Endodermal cell (in vitro differentiated cells): ENCODE measurements around the gene SYF2. TPM values are rescaled to one million over a fixed set of nuclear protein-coding genes. Genes with fewer than 3 reads are reported as not detected.

Source experiments
- DNase-seq: peaks from one replicate; pipeline ENCODE4 v3.0.0-alpha.2; 2017
- H3K27ac ChIP-seq: 2 replicates; pipeline ENCODE4 v1.5.1; 2013; ENCODE audit warnings: mild to moderate bottlenecking, low read depth, low read length, moderate library complexity
- H3K27me3 ChIP-seq: 2 replicates; pipeline ENCODE4 v1.6.1; 2013; ENCODE audit warnings: mild to moderate bottlenecking, low read length, moderate library complexity; ENCODE audit not compliant: insufficient read depth, control insufficient read depth, poor library complexity, severe bottlenecking
- H3K36me3 ChIP-seq: 2 replicates; pipeline ENCODE4 v1.7.0; 2013; ENCODE audit warnings: mild to moderate bottlenecking, low read length, moderate library complexity; ENCODE audit not compliant: control insufficient read depth, insufficient read depth
- H3K4me1 ChIP-seq: one replicate; pipeline ENCODE4 v1.7.0; 2013; ENCODE audit warnings: low read length; ENCODE audit not compliant: control insufficient read depth, insufficient read depth
- H3K4me3 ChIP-seq: 2 replicates; pipeline ENCODE4 v1.5.1; 2013; ENCODE audit warnings: mild to moderate bottlenecking, low read length, moderate library complexity
- H3K9ac ChIP-seq: 2 replicates; pipeline ENCODE4 v1.6.1; 2013; ENCODE audit warnings: mild to moderate bottlenecking, low read length, moderate library complexity; ENCODE audit not compliant: poor library complexity, severe bottlenecking; ENCODE audit errors: extremely low read depth
- H3K9me3 ChIP-seq: 2 replicates; pipeline ENCODE4 v1.6.1; 2013; ENCODE audit warnings: mild to moderate bottlenecking, low read length, moderate library complexity; ENCODE audit not compliant: control insufficient read depth
- H3K27ac Mint-ChIP-seq: 2 replicates; pipeline ENCODE4 v1.8.0; 2020; ENCODE audit warnings: mixed read lengths
- H3K27me3 Mint-ChIP-seq: 2 replicates; pipeline ENCODE4 v1.8.0; 2021; ENCODE audit warnings: mild to moderate bottlenecking, mixed read lengths; ENCODE audit not compliant: insufficient read depth
- H3K36me3 Mint-ChIP-seq: 2 replicates; pipeline ENCODE4 v1.8.0; 2020; ENCODE audit warnings: low read depth, mixed read lengths
- H3K4me1 Mint-ChIP-seq: 2 replicates; pipeline ENCODE4 v1.8.0; 2020; ENCODE audit warnings: mixed read lengths
- H3K4me3 Mint-ChIP-seq: 2 replicates; pipeline ENCODE4 v1.8.0; 2020; ENCODE audit warnings: mild to moderate bottlenecking, moderate library complexity, mixed read lengths
- H3K9me3 Mint-ChIP-seq: 2 replicates; pipeline ENCODE4 v1.8.0; 2020; ENCODE audit warnings: mild to moderate bottlenecking, mixed read lengths
- WGBS, 2 experiments: methylation state at CpG; one replicate each; pipeline versions ENCODE4 v1.1.5 to v1.1.7; 2013; ENCODE audit warnings: missing lambda C conversion rate in 2 of 2, mixed read lengths in 1 of 2; ENCODE audit not compliant: insufficient coverage in 1 of 2, insufficient read length in 1 of 2; 5-methylcytosine and 5-hydroxymethylcytosine counted together
- total RNA-seq, 2 donors: library from RNA; stranded (reverse); fragmentation: NEBNext Ultra II Directional in 1 of 2; extraction: Animal tissue kit (Norgen Biotek cat#: 25700) in 1 of 2; gene quantifications; 2 replicates in 1 of 2; 3 replicates in 1 of 2; pipeline ENCODE4 v1.2.1, GENCODE V29; 2021
- TF ChIP-seq, protein P1 (sequence below): fragments of 200-600 bp; sonication (generic); conservative IDR thresholded peaks from 2 replicates; pipeline ENCODE4 v1.5.0; 2021; ENCODE audit warnings: antibody characterized with exemption, mild to moderate bottlenecking

SYF2 gene
- total RNA-seq, 2 donors from 2014 or later = 36.4 to 38.0 TPM

DNA sequence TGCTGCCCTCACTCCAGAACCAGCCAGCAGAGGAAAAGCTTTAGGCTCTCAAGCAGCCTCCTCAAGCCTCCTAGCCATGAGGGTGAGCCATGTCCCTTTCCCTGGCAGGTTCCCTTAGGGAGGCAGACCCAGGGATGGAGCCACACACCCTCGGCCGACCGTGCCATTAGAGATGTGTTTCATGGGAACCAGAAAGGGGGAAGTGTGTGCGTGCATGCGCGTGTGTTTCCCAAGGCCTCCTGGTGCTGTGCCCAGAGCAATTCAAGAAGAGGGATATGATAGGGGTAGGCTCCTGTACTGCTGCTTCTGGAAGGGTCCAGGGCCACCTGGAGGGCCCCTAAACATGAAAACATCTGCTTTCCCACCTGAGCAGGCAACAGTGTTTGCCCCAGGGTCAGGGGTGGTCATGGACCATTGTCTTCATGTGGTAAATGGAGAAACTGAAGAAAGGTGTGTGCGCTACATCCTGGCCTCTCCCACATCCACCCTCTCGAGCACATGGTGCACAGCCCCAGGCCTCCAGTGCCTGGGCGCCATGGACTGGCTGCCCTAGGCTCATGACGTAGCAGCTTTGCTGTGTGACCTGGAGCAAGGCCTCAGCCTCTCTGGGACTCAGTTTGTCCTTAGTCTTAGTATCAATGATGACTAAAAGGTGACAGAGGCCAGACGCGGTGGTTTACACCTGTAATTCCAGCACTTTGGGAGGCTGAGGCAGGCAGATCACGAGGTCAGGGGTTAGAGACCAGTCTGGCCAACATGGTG is 48.1 kb downstream of the SYF2 start:
- Histone ChIP-seq H3K4me3 (no peak overlapping the region), H3K36me3 (no peaks in the 10 kb centered on the region), H3K4me1 (no peaks in the 10 kb centered on the region), H3K27ac (no peak overlapping the region), H3K9me3 (no peaks in the 10 kb centered on the region), H3K27me3 (no peaks in the 10 kb centered on the region), H3K9ac (no peak overlapping the region)
- H3K9me3 Mint-ChIP-seq = no peaks in the 10 kb centered on the region
- WGBS, 2 experiments = 94 to 100% methylated on average over 8 to 13 of the region's 13 CpGs
- H3K4me1 Mint-ChIP-seq = no peaks in the 10 kb centered on the region
- peaks cover 2% of the 10 kb centered on the region for H3K27me3 Mint-ChIP-seq
- DNase-seq = no peak
- H3K27ac Mint-ChIP-seq = no peak overlapping the region
- H3K4me3 Mint-ChIP-seq = no peak overlapping the region
- no peaks in the 10 kb centered on the region for H3K36me3 Mint-ChIP-seq
- TF ChIP-seq, protein P1, sequence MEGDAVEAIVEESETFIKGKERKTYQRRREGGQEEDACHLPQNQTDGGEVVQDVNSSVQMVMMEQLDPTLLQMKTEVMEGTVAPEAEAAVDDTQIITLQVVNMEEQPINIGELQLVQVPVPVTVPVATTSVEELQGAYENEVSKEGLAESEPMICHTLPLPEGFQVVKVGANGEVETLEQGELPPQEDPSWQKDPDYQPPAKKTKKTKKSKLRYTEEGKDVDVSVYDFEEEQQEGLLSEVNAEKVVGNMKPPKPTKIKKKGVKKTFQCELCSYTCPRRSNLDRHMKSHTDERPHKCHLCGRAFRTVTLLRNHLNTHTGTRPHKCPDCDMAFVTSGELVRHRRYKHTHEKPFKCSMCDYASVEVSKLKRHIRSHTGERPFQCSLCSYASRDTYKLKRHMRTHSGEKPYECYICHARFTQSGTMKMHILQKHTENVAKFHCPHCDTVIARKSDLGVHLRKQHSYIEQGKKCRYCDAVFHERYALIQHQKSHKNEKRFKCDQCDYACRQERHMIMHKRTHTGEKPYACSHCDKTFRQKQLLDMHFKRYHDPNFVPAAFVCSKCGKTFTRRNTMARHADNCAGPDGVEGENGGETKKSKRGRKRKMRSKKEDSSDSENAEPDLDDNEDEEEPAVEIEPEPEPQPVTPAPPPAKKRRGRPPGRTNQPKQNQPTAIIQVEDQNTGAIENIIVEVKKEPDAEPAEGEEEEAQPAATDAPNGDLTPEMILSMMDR = no peak

DNA sequence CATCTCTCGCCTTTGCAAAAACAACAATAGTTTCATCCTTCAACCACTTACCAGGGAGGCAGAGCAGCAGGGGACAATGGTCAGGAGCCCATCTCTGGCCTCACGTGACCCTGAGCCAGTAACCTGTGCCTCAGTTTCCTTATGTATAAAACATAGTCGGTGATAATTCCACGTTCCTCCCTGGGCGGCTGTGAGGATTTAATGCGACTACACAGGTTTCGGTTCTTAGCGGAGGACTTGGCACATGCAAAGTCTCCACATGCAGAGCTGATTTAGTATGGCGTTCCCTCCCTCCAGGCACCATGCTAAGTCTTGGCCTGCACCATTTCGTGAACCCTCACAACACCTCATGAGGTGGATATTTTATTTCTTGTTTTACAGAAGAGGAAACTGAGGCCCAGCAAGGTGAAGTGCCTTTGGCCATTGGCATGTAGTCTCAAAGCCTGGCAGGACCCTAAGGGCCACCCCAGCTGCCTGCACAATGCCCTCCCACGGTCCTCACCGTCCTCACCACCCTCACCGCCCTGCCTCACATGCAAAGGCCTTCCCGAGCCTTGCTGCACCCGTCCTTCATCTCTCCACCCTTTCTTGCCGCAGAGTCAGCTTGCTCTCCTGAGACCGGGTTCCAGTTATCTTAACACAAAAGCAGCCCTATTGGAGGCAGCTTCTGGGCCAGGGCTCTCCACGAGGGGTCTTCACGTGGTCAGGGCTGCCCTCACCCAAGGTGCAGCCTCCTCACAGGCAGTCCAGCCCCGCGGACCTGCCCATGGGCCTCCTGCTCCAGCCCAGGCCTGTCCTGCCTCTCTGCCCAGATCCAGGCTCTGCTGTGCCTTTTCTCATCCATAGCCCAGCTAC is 48.9 kb downstream of the SYF2 start:
- H3K9ac ChIP-seq = no peak overlapping the region
- TF ChIP-seq, protein P1 = no peak
- Mint-ChIP-seq H3K4me1 (no peaks in the 10 kb centered on the region), H3K4me3 (no peak overlapping the region), H3K36me3 (no peaks in the 10 kb centered on the region), H3K27me3 (peaks cover 2% of the 10 kb centered on the region), H3K9me3 (peaks cover under 1% of the 10 kb centered on the region), H3K27ac (no peak overlapping the region)
- H3K4me1 ChIP-seq = no peaks in the 10 kb centered on the region
- 92 to 95% methylated on average over 13 to 21 of the region's 21 CpGs for WGBS, 2 experiments
- H3K36me3 ChIP-seq = no peaks in the 10 kb centered on the region
- no peaks in the 10 kb centered on the region for H3K27me3 ChIP-seq
- no peak for DNase-seq
- no peak overlapping the region for H3K4me3 ChIP-seq
- no peak overlapping the region for H3K27ac ChIP-seq
- H3K9me3 ChIP-seq = no peaks in the 10 kb centered on the region

DNA sequence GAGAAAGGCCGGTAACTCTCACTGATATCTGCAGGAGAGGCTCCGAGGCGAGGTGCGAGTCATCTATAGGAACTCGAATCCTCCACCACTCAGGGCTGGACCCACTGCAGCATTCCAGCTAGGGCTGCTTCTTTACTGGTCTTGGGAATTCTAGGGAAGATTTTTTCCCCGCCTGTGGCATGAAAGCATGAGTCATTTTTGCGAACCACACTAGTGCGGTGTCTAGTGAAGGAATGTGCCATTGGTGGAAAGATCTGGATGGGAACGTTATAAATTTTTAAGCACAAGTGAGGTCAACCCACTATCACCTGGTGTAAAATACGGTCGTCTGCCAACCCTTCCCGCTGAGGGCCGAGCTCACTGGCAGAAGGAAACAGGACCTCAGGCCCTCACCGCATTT is 49.7 kb downstream of the SYF2 start:
- H3K4me1 ChIP-seq = no peaks in the 10 kb centered on the region
- Mint-ChIP-seq H3K27me3 (peaks cover 2% of the 10 kb centered on the region), H3K4me3 (no peak overlapping the region), H3K4me1 (no peaks in the 10 kb centered on the region), H3K9me3 (peaks cover 7% of the 10 kb centered on the region), H3K36me3 (no peaks in the 10 kb centered on the region), H3K27ac (no peak overlapping the region)
- H3K27ac ChIP-seq = no peak overlapping the region
- no peaks in the 10 kb centered on the region for H3K27me3 ChIP-seq
- DNase-seq = no peak
- WGBS, 2 experiments = 93% methylated on average over 10 to 14 of the region's 14 CpGs
- H3K9ac ChIP-seq = no peak overlapping the region
- H3K36me3 ChIP-seq = no peaks in the 10 kb centered on the region
- H3K9me3 ChIP-seq = no peaks in the 10 kb centered on the region
- no peak overlapping the region for H3K4me3 ChIP-seq
- TF ChIP-seq, protein P1 = no peak
